HepG2 (cell line): ENCODE measurements around the gene PPIP5K2. TPM values are rescaled to one million over a fixed set of nuclear protein-coding genes. Genes with fewer than 3 reads are reported as not detected.
A peak's percentile ranks its signal among the peaks of the same experiment; 100 is the strongest.

ENCODE experiments used
- CCAR2 ChIP-seq: fragments of 200-400 bp; formaldehyde crosslinking; optimal IDR thresholded peaks from 2 replicates; pipeline ENCODE3; 2018; ENCODE audit warnings: low read depth, mild to moderate bottlenecking, low read length, moderate library complexity
- CSRNP2 ChIP-seq: sonication (generic); formaldehyde crosslinking; conservative IDR thresholded peaks from 2 replicates; pipeline ENCODE4 v1.8.0; 2022; ENCODE audit warnings: low read depth, missing genetic modification reagents
- GMEB1 ChIP-seq: sonication (generic); formaldehyde crosslinking; IDR thresholded peaks from 2 replicates; pipeline ENCODE4 v1.5.1; 2020; ENCODE audit warnings: missing genetic modification reagents, mild to moderate bottlenecking, borderline replicate concordance
- HNF4G ChIP-seq, 2 experiments: sonication (generic) in 1 of 2; formaldehyde crosslinking in 1 of 2; IDR thresholded peaks; 2 replicates each; pipeline versions ENCODE4 v1.4.0 to v1.6.1; 2011 to 2020; ENCODE audit warnings: borderline replicate concordance in 2 of 2, low read depth in 2 of 2, mild to moderate bottlenecking in 2 of 2, low read length in 1 of 2, missing genetic modification reagents in 1 of 2, moderate library complexity in 1 of 2
- KLF15 ChIP-seq: sonication (generic); formaldehyde crosslinking; IDR thresholded peaks from 2 replicates; pipeline ENCODE4 v1.8.1; 2023; ENCODE audit warnings: borderline replicate concordance, mild to moderate bottlenecking, inconsistent platforms, missing genetic modification reagents, mixed read lengths
- MEIS1 ChIP-seq: sonication (generic); formaldehyde crosslinking; IDR thresholded peaks from 2 replicates; pipeline ENCODE4 v1.9.0; 2021; ENCODE audit warnings: mild to moderate bottlenecking, missing genetic modification reagents, moderate library complexity, borderline replicate concordance
- MYC ChIP-seq: sonication (generic); formaldehyde crosslinking; IDR thresholded peaks from 2 replicates; pipeline ENCODE4 v1.9.0; 2021; ENCODE audit warnings: missing genetic modification reagents, borderline replicate concordance
- NR2F1 ChIP-seq, 2 experiments: fragments of 450-650 bp in 1 of 2; formaldehyde crosslinking in 1 of 2; IDR thresholded peaks; 2 replicates each; pipeline versions ENCODE4 v1.5.0 to v1.6.1; 2016 to 2020; ENCODE audit warnings: mild to moderate bottlenecking in 1 of 2, missing compliant biosample characterization in 1 of 2, missing genetic modification reagents in 1 of 2, moderate library complexity in 1 of 2
- PAWR ChIP-seq: sonication (generic); formaldehyde crosslinking; IDR thresholded peaks from 2 replicates; pipeline ENCODE4 v1.4.0; 2020; ENCODE audit warnings: missing genetic modification reagents, mild to moderate bottlenecking, borderline replicate concordance
- PREB ChIP-seq: sonication (generic); formaldehyde crosslinking; IDR thresholded peaks from 2 replicates; pipeline ENCODE4 v1.4.0; 2020; ENCODE audit warnings: missing genetic modification reagents
- RXRA ChIP-seq: sonication (generic); formaldehyde crosslinking; IDR thresholded peaks from 2 replicates; pipeline ENCODE4 v1.5.1; 2020; ENCODE audit warnings: missing genetic modification reagents
- YEATS2 ChIP-seq: sonication (generic); formaldehyde crosslinking; IDR thresholded peaks from 2 replicates; pipeline ENCODE4 v1.4.0; 2020; ENCODE audit warnings: missing genetic modification reagents, borderline replicate concordance
- ZBTB1 ChIP-seq: sonication (generic); formaldehyde crosslinking; IDR thresholded peaks from 2 replicates; pipeline ENCODE4 v1.4.0; 2020; ENCODE audit warnings: missing genetic modification reagents, borderline replicate concordance
- ZFP62 ChIP-seq: sonication (generic); formaldehyde crosslinking; IDR thresholded peaks from 2 replicates; pipeline ENCODE4 v1.4.0; 2020; ENCODE audit warnings: missing genetic modification reagents
- ZNF230 ChIP-seq: sonication (generic); formaldehyde crosslinking; IDR thresholded peaks from 2 replicates; pipeline ENCODE4 v1.4.0; 2020; ENCODE audit warnings: mild to moderate bottlenecking, missing genetic modification reagents
- ZNF619 ChIP-seq: sonication (generic); formaldehyde crosslinking; IDR thresholded peaks from 2 replicates; pipeline ENCODE4 v1.4.0; 2020; ENCODE audit warnings: mild to moderate bottlenecking, missing genetic modification reagents
- ZNF878 ChIP-seq: sonication (generic); formaldehyde crosslinking; IDR thresholded peaks from 2 replicates; pipeline ENCODE4 v1.8.1; 2023; ENCODE audit warnings: mild to moderate bottlenecking, missing genetic modification reagents, moderate library complexity
- polyA plus RNA-seq, 8 experiments: library from polyadenylated mRNA; depleted of rRNA in 3 of 8; stranded (reverse) in 7 of 8; unstranded in 1 of 8; fragments of >200 nt; fragmentation: Illumina TruSeq in 4 of 8; extraction: Trizol in 4 of 8; gene quantifications; 2 replicates each; pipeline versions ENCODE4 v1.2.1 to v1.2.3, GENCODE V29; 2011 to 2016; ENCODE audit warnings: low read depth in 4 of 8, missing spikeins in 1 of 8, mixed read lengths in 1 of 8; ENCODE audit not compliant: insufficient read depth in 1 of 8
- total RNA-seq, 5 experiments: library from RNA; depleted of rRNA; stranded (reverse); fragments of >200 nt; fragmentation: Illumina TruSeq; extraction: Trizol; gene quantifications; 2 replicates each; pipeline ENCODE4 v1.2.3, GENCODE V29; 2016; ENCODE audit warnings: low read depth in 1 of 5
- TF ChIP-seq, protein P1 (sequence below): sonication (generic); formaldehyde crosslinking; conservative IDR thresholded peaks from 2 replicates; pipeline ENCODE4 v1.8.0; 2022; ENCODE audit warnings: mild to moderate bottlenecking, moderate library complexity, missing genetic modification reagents
- TF ChIP-seq, protein P2 (sequence below): IDR thresholded peaks from 2 replicates; pipeline ENCODE4 v1.6.1; 2016; ENCODE audit warnings: low read depth, control low read depth

PPIP5K2 gene
- total and polyA plus RNA-seq, 2 of the 13 experiments (the other 11 are each of a cell fraction or from before 2014, with no cell fraction given) = 19.7 to 45.6 TPM

- TF ChIP-seq KLF15 (CRISPR knock-in tag) (0 out of 2 replicates have a peak, but pooled peaks have one; percentile 20), ZNF619 (CRISPR knock-in tag) (no peak), CCAR2 (peak; percentile 84), PREB (CRISPR knock-in tag) (no peak), ZNF878 (CRISPR knock-in tag) (peak; percentile 44; the same call in 1 of the 2 replicates), PAWR (CRISPR knock-in tag) (no peak), MEIS1 (CRISPR knock-in tag) (no peak; the same call in 1 of the 2 replicates), MYC (CRISPR knock-in tag) (peak; percentile 60; the same call in 1 of the 2 replicates), HNF4G (IDR thresholded peaks at IDR 0.05; ENCODE audit: borderline replicate concordance, low read depth, low read length) (peak; percentile 71; the same call in 1 of the 2 replicates), HNF4G (CRISPR knock-in tag; IDR thresholded peaks at IDR 0.05; ENCODE audit: borderline replicate concordance, low read depth) (no peak; the same call in 1 of the 2 replicates), CSRNP2 (CRISPR knock-in tag) (no peak), ZFP62 (no peak), NR2F1 (CRISPR knock-in tag; IDR thresholded peaks at IDR 0.05) (peak; percentile 57 to 87; a peak in 3 of 4 replicates), ZBTB1 (CRISPR knock-in tag) (no peak), RXRA (CRISPR knock-in tag) (peak; percentile 72; the same call in 1 of the 2 replicates), YEATS2 (CRISPR knock-in tag) (peak; percentile 95; the same call in 1 of the 2 replicates), GMEB1 (CRISPR knock-in tag) (peak; percentile 80), ZNF230 (CRISPR knock-in tag) (no peak; the same call in 1 of the 2 replicates)
- TF ChIP-seq, protein P1, sequence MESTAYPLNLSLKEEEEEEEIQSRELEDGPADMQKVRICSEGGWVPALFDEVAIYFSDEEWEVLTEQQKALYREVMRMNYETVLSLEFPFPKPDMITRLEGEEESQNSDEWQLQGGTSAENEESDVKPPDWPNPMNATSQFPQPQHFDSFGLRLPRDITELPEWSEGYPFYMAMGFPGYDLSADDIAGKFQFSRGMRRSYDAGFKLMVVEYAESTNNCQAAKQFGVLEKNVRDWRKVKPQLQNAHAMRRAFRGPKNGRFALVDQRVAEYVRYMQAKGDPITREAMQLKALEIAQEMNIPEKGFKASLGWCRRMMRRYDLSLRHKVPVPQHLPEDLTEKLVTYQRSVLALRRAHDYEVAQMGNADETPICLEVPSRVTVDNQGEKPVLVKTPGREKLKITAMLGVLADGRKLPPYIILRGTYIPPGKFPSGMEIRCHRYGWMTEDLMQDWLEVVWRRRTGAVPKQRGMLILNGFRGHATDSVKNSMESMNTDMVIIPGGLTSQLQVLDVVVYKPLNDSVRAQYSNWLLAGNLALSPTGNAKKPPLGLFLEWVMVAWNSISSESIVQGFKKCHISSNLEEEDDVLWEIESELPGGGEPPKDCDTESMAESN (CRISPR knock-in tag) = 0 out of 2 replicates have a peak, but pooled peaks have one; percentile 22
- TF ChIP-seq, protein P2, sequence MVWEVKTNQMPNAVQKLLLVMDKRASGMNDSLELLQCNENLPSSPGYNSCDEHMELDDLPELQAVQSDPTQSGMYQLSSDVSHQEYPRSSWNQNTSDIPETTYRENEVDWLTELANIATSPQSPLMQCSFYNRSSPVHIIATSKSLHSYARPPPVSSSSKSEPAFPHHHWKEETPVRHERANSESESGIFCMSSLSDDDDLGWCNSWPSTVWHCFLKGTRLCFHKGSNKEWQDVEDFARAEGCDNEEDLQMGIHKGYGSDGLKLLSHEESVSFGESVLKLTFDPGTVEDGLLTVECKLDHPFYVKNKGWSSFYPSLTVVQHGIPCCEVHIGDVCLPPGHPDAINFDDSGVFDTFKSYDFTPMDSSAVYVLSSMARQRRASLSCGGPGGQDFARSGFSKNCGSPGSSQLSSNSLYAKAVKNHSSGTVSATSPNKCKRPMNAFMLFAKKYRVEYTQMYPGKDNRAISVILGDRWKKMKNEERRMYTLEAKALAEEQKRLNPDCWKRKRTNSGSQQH = peak; percentile 43; the same call in 1 of the 2 replicates
Measured at GRCh38 chr5:103119765-103120606, at the start of gene PPIP5K2, which contains the start of gene GIN1 (continued).
